ENCODE measurements around the gene NKX6-2.
"Not testable (repeated sequence)": the region's sequence is repeated elsewhere in the genome, so short reads cannot be mapped to it uniquely, and the experiment has no call there.

The NKX6-2 gene

GRCh38 chr10:132785723-132786475, at the start of gene NKX6-2:
Gene NKX6-2 (minus strand): TSS chr10:132786147. CDS start chr10:132785948, 199 bp downstream.
- in situ Hi-C loops (cut with MboI; ENCODE audit: low sequenced_read_pairs) = no loop called here

GRCh38 chr10:132834891-132835847, 49.2 kb upstream of the NKX6-2 start:
- in situ Hi-C loops (cut with MboI; ENCODE audit: low sequenced_read_pairs) = no loop called here

- in situ Hi-C loops (cut with MboI; ENCODE audit: low sequenced_read_pairs) = no loop called here
Observed at GRCh38 chr10:132834311-132834761, 48.4 kb upstream of the NKX6-2 start.

GRCh38 chr10:132833421-132834111, 47.6 kb upstream of the NKX6-2 start:
- in situ Hi-C loops (cut with MboI; ENCODE audit: low sequenced_read_pairs) = no loop called here

- in situ Hi-C loops (cut with MboI; ENCODE audit: low sequenced_read_pairs) = no loop called here
Observed at GRCh38 chr10:132832186-132832969, 46.4 kb upstream of the NKX6-2 start.

GRCh38 chr10:132829403-132829802, 43.5 kb upstream of the NKX6-2 start:
- in situ Hi-C loops (cut with MboI; ENCODE audit: low sequenced_read_pairs) = no loop called here

- in situ Hi-C loops (cut with MboI; ENCODE audit: low sequenced_read_pairs) = no loop called here
Observed at GRCh38 chr10:132828681-132829080, 42.7 kb upstream of the NKX6-2 start.

GRCh38 chr10:132827861-132828539, 42.1 kb upstream of the NKX6-2 start:
- in situ Hi-C loops (cut with MboI; ENCODE audit: low sequenced_read_pairs) = no loop called here

GRCh38 chr10:132827423-132827789, 41.5 kb upstream of the NKX6-2 start:
- in situ Hi-C loops (cut with MboI; ENCODE audit: low sequenced_read_pairs) = no loop called here

GRCh38 chr10:132826524-132827422, 40.8 kb upstream of the NKX6-2 start:
- in situ Hi-C loops (cut with MboI; ENCODE audit: low sequenced_read_pairs) = no loop called here

GRCh38 chr10:132825783-132826523, 40.0 kb upstream of the NKX6-2 start:
- in situ Hi-C loops (cut with MboI; ENCODE audit: low sequenced_read_pairs) = not testable (repeated sequence)

GRCh38 chr10:132820056-132820455, 34.1 kb upstream of the NKX6-2 start:
- in situ Hi-C loops (cut with MboI; ENCODE audit: low sequenced_read_pairs) = no loop called here

- in situ Hi-C loops (cut with MboI; ENCODE audit: low sequenced_read_pairs) = no loop called here
Observed at GRCh38 chr10:132817701-132818211, 31.8 kb upstream of the NKX6-2 start.

- in situ Hi-C loops (cut with MboI; ENCODE audit: low sequenced_read_pairs) = no loop called here
Observed at GRCh38 chr10:132816718-132817117, 30.8 kb upstream of the NKX6-2 start.

- in situ Hi-C loops (cut with MboI; ENCODE audit: low sequenced_read_pairs) = no loop called here
Observed at GRCh38 chr10:132815168-132815857, 29.4 kb upstream of the NKX6-2 start.

- in situ Hi-C loops (cut with MboI; ENCODE audit: low sequenced_read_pairs) = no loop called here
Observed at GRCh38 chr10:132814469-132814856, 28.5 kb upstream of the NKX6-2 start.
